Measurements from ENCODE around the gene PIF1.

PIF1 gene

DNA sequence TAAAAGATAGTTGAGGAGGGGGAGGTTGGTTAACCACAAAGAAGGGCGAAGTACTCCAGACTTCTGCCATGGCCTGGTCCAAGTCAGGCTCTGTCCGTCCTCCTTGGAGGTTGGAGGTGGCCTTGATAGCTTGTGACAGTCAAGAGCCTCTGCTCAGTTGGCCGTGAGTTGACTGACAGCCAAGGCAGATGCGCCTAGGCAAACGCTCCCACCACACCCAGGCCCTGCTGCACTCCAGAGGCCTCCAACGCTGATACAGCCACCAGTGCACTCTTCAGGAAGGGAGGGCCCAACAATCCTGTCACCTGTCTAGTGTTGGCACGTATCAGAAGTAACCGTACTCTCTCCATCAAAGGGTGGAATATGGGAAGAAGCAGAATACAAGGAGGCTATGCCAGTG is 59.4 kb downstream of the PIF1 start:
- TF ChIP-seq EGR1 (IDR thresholded peaks at IDR 0.05), result no peak
- no peak for TF ChIP-seq NFIC (IDR thresholded peaks at IDR 0.05)
- no peak for TF ChIP-seq CEBPB (IDR thresholded peaks at IDR 0.05)
- no peak for TF ChIP-seq ZBTB7A (IDR thresholded peaks at IDR 0.05; ENCODE audit: low read depth)

Measured in Ishikawa (cell line).